Osteoblast (primary cell): ENCODE results near the gene CPD. TPM values are rescaled to one million over a fixed set of nuclear protein-coding genes. Genes with fewer than 3 reads are reported as not detected.
"Not testable (repeated sequence)": the region's sequence is repeated elsewhere in the genome, so short reads cannot be mapped to it uniquely, and the experiment has no call there.

ENCODE experiments used
- DNase-seq: peaks from one replicate; pipeline ENCODE4 v3.0.0; 2011; ENCODE audit warnings: low spot score, mixed read lengths; ENCODE audit not compliant: insufficient read length; ENCODE audit errors: missing footprints
- H2AFZ ChIP-seq: 2 replicates; pipeline ENCODE4 v1.6.0; 2011; ENCODE audit warnings: mild to moderate bottlenecking, low read length
- H3K27ac ChIP-seq: 2 replicates; pipeline ENCODE4 v1.5.1; 2011; ENCODE audit warnings: mild to moderate bottlenecking, low read depth, low read length, moderate library complexity
- H3K27me3 ChIP-seq: 2 replicates; pipeline ENCODE4 v1.6.0; 2012; ENCODE audit warnings: mild to moderate bottlenecking, control low read depth, inconsistent platforms, low read length, moderate library complexity; ENCODE audit not compliant: insufficient read depth
- H3K36me3 ChIP-seq: 2 replicates; pipeline ENCODE4 v1.5.1; 2011; ENCODE audit warnings: mild to moderate bottlenecking, low read length, control low read depth, moderate library complexity; ENCODE audit not compliant: insufficient read depth
- H3K4me1 ChIP-seq: 2 replicates; pipeline ENCODE4 v1.5.1; 2011; ENCODE audit warnings: mild to moderate bottlenecking, low read length, control low read depth, moderate library complexity; ENCODE audit not compliant: insufficient read depth
- H3K4me2 ChIP-seq: 2 replicates; pipeline ENCODE4 v1.6.0; 2011; ENCODE audit warnings: mild to moderate bottlenecking, low read length; ENCODE audit not compliant: insufficient read depth
- H3K4me3 ChIP-seq: fragments of 200-600 bp; sonication (generic); 3 replicates; pipeline ENCODE4 v1.5.1; 2012; ENCODE audit warnings: mild to moderate bottlenecking, low read length, inconsistent platforms; ENCODE audit not compliant: insufficient read depth
- H3K79me2 ChIP-seq: 2 replicates; pipeline ENCODE4 v1.6.0; 2012; ENCODE audit warnings: mild to moderate bottlenecking, low read length, control low read depth, inconsistent platforms; ENCODE audit not compliant: insufficient read depth
- H3K9me3 ChIP-seq: 2 replicates; pipeline ENCODE4 v1.5.1; 2011; ENCODE audit warnings: low read depth, low read length, control low read depth
- H4K20me1 ChIP-seq: 2 replicates; pipeline ENCODE4 v1.6.0; 2012; ENCODE audit warnings: mild to moderate bottlenecking, low read length, control low read depth; ENCODE audit not compliant: insufficient read depth
- total RNA-seq: library from RNA; depleted of rRNA; stranded (reverse); fragments of >200 nt; gene quantifications from 2 replicates; pipeline ENCODE4 v1.2.3, GENCODE V29; 2012
- TF ChIP-seq, protein P1 (sequence below): IDR thresholded peaks from 2 replicates; pipeline ENCODE4 v1.5.1; 2011; ENCODE audit warnings: mild to moderate bottlenecking, low read depth, low read length, moderate library complexity; ENCODE audit errors: extremely low read depth

The CPD gene
- total RNA-seq, 1 donor = 95.2 TPM

- Histone ChIP-seq H3K9me3 (no peaks in the 10 kb centered on the region), H3K4me2 (no peak overlapping the region), H2AFZ (no peak overlapping the region), H3K27ac (no peak overlapping the region), H3K4me1 (peaks cover 7% of the 10 kb centered on the region), H3K4me3 (no peak overlapping the region), H3K36me3 (no peaks in the 10 kb centered on the region), H3K79me2 (no peaks in the 10 kb centered on the region), H4K20me1 (no peaks in the 10 kb centered on the region), H3K27me3 (peaks cover 6% of the 10 kb centered on the region)
- TF ChIP-seq, protein P1, sequence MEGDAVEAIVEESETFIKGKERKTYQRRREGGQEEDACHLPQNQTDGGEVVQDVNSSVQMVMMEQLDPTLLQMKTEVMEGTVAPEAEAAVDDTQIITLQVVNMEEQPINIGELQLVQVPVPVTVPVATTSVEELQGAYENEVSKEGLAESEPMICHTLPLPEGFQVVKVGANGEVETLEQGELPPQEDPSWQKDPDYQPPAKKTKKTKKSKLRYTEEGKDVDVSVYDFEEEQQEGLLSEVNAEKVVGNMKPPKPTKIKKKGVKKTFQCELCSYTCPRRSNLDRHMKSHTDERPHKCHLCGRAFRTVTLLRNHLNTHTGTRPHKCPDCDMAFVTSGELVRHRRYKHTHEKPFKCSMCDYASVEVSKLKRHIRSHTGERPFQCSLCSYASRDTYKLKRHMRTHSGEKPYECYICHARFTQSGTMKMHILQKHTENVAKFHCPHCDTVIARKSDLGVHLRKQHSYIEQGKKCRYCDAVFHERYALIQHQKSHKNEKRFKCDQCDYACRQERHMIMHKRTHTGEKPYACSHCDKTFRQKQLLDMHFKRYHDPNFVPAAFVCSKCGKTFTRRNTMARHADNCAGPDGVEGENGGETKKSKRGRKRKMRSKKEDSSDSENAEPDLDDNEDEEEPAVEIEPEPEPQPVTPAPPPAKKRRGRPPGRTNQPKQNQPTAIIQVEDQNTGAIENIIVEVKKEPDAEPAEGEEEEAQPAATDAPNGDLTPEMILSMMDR = no peak
- DNase-seq = no peak
Measured at GRCh38 chr17:30349252-30349651, 29.5 kb upstream of the CPD start.

- not testable (repeated sequence) for H4K20me1 ChIP-seq, H3K4me2 ChIP-seq, H3K27me3 ChIP-seq, H2AFZ ChIP-seq, H3K4me1 ChIP-seq, H3K36me3 ChIP-seq, H3K27ac ChIP-seq, H3K4me3 ChIP-seq, H3K79me2 ChIP-seq, DNase-seq, H3K9me3 ChIP-seq
Measured at GRCh38 chr17:30351263-30351662, 27.5 kb upstream of the CPD start.

DNA sequence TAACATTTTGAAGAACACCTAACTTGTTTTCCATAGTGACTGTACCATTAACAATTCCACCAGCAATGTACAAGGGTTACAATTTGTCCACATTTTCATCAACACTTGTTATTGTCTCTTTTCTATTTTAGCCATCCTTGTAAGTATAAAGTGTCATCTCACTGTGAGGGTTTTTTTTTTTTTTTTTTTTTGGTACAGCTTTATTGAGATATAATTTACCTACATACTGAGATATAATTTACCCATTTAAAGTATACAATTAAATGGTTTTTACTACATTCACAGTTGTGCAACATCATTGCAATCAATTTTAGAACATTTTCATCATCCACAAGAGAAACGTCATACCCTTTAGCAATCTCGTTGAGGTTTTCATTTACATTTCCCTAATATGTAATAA, 27.0 kb upstream of the CPD start:
- Histone ChIP-seq H4K20me1 (no peaks in the 10 kb centered on the region), H3K36me3 (no peaks in the 10 kb centered on the region), H3K4me3 (no peak overlapping the region), H3K9me3 (no peaks in the 10 kb centered on the region), H3K4me1 (no peaks in the 10 kb centered on the region), H3K27ac (no peak overlapping the region), H3K4me2 (no peak overlapping the region), H3K27me3 (peaks cover 6% of the 10 kb centered on the region), H3K79me2 (no peaks in the 10 kb centered on the region), H2AFZ (no peak overlapping the region)
- DNase-seq = no peak
- TF ChIP-seq, protein P1 = no peak

DNA sequence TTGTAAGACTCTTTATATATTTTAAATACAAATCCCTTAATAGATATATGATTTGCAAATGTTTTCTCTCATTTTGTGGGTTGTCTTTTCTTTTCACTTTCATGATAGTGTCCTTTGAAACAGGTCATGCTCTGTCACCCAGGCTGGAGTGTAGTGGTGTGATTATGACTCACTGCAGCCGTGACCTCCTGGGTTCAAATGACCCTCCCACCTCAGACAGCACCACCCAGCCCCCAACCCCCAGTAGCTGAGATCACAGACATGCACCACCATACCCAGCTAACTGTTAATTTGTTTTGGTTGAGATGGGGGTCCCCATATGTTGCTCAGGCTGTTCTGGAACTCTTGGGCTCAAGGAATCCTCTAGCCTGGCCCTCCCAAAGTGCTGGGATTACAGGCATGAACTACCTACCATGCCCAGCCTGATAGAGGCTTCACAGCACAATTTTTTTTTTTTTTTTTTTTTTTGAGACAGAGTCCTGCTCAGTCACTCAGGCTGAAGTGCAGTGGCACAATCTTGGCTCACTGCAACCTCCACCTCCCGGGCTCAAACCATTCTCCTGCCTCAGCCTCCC, 26.4 kb upstream of the CPD start:
- Histone ChIP-seq H3K27ac (no peak overlapping the region), H3K4me3 (no peak overlapping the region)
- TF ChIP-seq, protein P1 = no peak

More for the DNA sequence above, 26.4 kb upstream of the CPD start:
- Histone ChIP-seq H4K20me1 (no peaks in the 10 kb centered on the region), H3K9me3 (no peaks in the 10 kb centered on the region), H3K27me3 (peaks cover 2% of the 10 kb centered on the region), H3K4me2 (no peak overlapping the region), H3K36me3 (no peaks in the 10 kb centered on the region), H3K79me2 (no peaks in the 10 kb centered on the region), H3K4me1 (no peaks in the 10 kb centered on the region), H2AFZ (no peak overlapping the region)
- no peak for DNase-seq
